HEK293 (cell line): ENCODE data around the gene ANKRD33.

Experiments
- CTCF ChIA-PET: fragments of 350-600 bp; formaldehyde crosslinking; extraction: SDS; loops from one replicate; lab custom pipeline; 2021; ENCODE audit warnings: antibody characterized with exemption; lab: Yijun Ruan, JAX
- POLR2A ChIA-PET: fragments of 300-600 bp; formaldehyde crosslinking; extraction: SDS; loops from one replicate; lab custom pipeline; 2020; ENCODE audit warnings: antibody characterized with exemption, inconsistent platforms; lab: Yijun Ruan, JAX
- H3K27ac ChIP-seq: fragments of 200-500 bp; sonication (Bioruptor generic); 2 replicates; pipeline ENCODE4 v1.5.1; 2014; ENCODE audit warnings: low read depth, low read length, control low read depth, inconsistent platforms; ENCODE audit errors: extremely low read depth
- H3K36me3 ChIP-seq, 2 experiments: fragments of 200-500 bp in 1 of 2; sonication (Bioruptor generic) in 1 of 2; 1 replicate in 1 of 2; 2 replicates in 1 of 2; pipeline ENCODE4 v1.5.1; 2014 to 2017; ENCODE audit warnings: inconsistent platforms in 2 of 2, low read length in 2 of 2; ENCODE audit not compliant: control insufficient read depth in 2 of 2, insufficient read depth in 1 of 2
- H3K4me1 ChIP-seq: fragments of 200-500 bp; sonication (Bioruptor generic); 2 replicates; pipeline ENCODE4 v1.5.1; 2014; ENCODE audit warnings: mild to moderate bottlenecking, low read length, inconsistent platforms; ENCODE audit not compliant: control insufficient read depth, insufficient read depth
- H3K4me3 ChIP-seq: 2 replicates; pipeline ENCODE4 v1.5.1; 2011; ENCODE audit warnings: low read depth, mild to moderate bottlenecking, control low read depth, low read length, moderate library complexity
- H3K9me3 ChIP-seq: fragments of 200-500 bp; sonication (Bioruptor generic); 2 replicates; pipeline ENCODE4 v1.5.1; 2014; ENCODE audit warnings: low read depth, low read length, inconsistent platforms; ENCODE audit not compliant: control insufficient read depth, insufficient read depth
- EGR2 ChIP-seq: fragments of 450-650 bp; formaldehyde crosslinking; IDR thresholded peaks from 2 replicates; pipeline ENCODE4 v1.5.1; 2016; ENCODE audit warnings: low read depth, missing biosample characterization, missing genetic modification characterization
- HIC1 ChIP-seq: fragments of 450-650 bp; formaldehyde crosslinking; IDR thresholded peaks from 2 replicates; pipeline ENCODE4 v1.5.1; 2016; ENCODE audit warnings: missing biosample characterization, missing genetic modification characterization
- IKZF3 ChIP-seq: fragments of 450-650 bp; IDR thresholded peaks from 2 replicates; pipeline ENCODE4 v1.5.0; 2018; ENCODE audit warnings: missing biosample characterization, mild to moderate bottlenecking, missing genetic modification characterization, moderate library complexity
- KLF16 ChIP-seq: fragments of 450-650 bp; formaldehyde crosslinking; IDR thresholded peaks from 2 replicates; pipeline ENCODE4 v1.5.1; 2017; ENCODE audit warnings: missing biosample characterization, missing genetic modification characterization
- KLF8 ChIP-seq: fragments of 450-650 bp; formaldehyde crosslinking; IDR thresholded peaks from 2 replicates; pipeline ENCODE4 v1.5.1; 2016; ENCODE audit warnings: missing biosample characterization, missing genetic modification characterization
- SP3 ChIP-seq: fragments of 450-650 bp; formaldehyde crosslinking; IDR thresholded peaks from 2 replicates; pipeline ENCODE4 v1.5.1; 2016; ENCODE audit warnings: missing biosample characterization, missing genetic modification characterization
- TRIM28 ChIP-seq: IDR thresholded peaks from 2 replicates; pipeline ENCODE4 v1.6.1; 2011; ENCODE audit warnings: low read length, control low read depth, borderline replicate concordance
- ZBTB11 ChIP-seq: fragments of 450-650 bp; formaldehyde crosslinking; conservative IDR thresholded peaks from 2 replicates; pipeline ENCODE4 v1.5.1; 2016; ENCODE audit warnings: low read depth, missing biosample characterization, missing genetic modification characterization
- ZBTB26 ChIP-seq: fragments of 450-650 bp; formaldehyde crosslinking; optimal IDR thresholded peaks from 2 replicates; pipeline ENCODE3; 2016; ENCODE audit warnings: missing biosample characterization, mild to moderate bottlenecking, missing genetic modification characterization
- ZBTB44 ChIP-seq: fragments of 450-650 bp; IDR thresholded peaks from 2 replicates; pipeline ENCODE4 v1.5.1; 2018; ENCODE audit warnings: missing biosample characterization, mild to moderate bottlenecking, missing genetic modification characterization
- ZBTB49 ChIP-seq: fragments of 450-650 bp; formaldehyde crosslinking; IDR thresholded peaks from 2 replicates; pipeline ENCODE4 v1.5.1; 2016; ENCODE audit warnings: missing biosample characterization, missing genetic modification characterization, low read depth
- ZFHX2 ChIP-seq: fragments of 450-650 bp; formaldehyde crosslinking; conservative IDR thresholded peaks from 2 replicates; pipeline ENCODE4 v1.5.1; 2016; ENCODE audit warnings: missing biosample characterization, missing genetic modification characterization
- ZFP41 ChIP-seq: fragments of 450-650 bp; formaldehyde crosslinking; IDR thresholded peaks from 2 replicates; pipeline ENCODE4 v1.5.1; 2016; ENCODE audit warnings: missing biosample characterization, missing genetic modification characterization, borderline replicate concordance
- ZIC2 ChIP-seq: fragments of 450-650 bp; formaldehyde crosslinking; IDR thresholded peaks from 2 replicates; pipeline ENCODE4 v1.5.1; 2016; ENCODE audit warnings: missing biosample characterization, missing genetic modification characterization
- ZNF2 ChIP-seq: fragments of 450-650 bp; formaldehyde crosslinking; IDR thresholded peaks from 2 replicates; pipeline ENCODE4 v1.5.1; 2016; ENCODE audit warnings: missing biosample characterization, missing genetic modification characterization
- ZNF221 ChIP-seq: fragments of 450-650 bp; formaldehyde crosslinking; IDR thresholded peaks from 2 replicates; pipeline ENCODE4 v1.5.1; 2017; ENCODE audit warnings: missing biosample characterization, missing genetic modification characterization, borderline replicate concordance
- ZNF274 ChIP-seq, 2 experiments: fragments of 200-500 bp in 1 of 2; fragments of 450-650 bp in 1 of 2; sonication (Bioruptor generic) in 1 of 2; formaldehyde crosslinking in 1 of 2; IDR thresholded peaks; 2 replicates each; pipeline versions ENCODE4 v1.5.1 to v1.6.1; 2014 to 2016; ENCODE audit warnings: borderline replicate concordance in 1 of 2, inconsistent platforms in 1 of 2, low read length in 1 of 2, missing biosample characterization in 1 of 2, missing genetic modification characterization in 1 of 2
- ZNF391 ChIP-seq: fragments of 450-650 bp; formaldehyde crosslinking; IDR thresholded peaks from 2 replicates; pipeline ENCODE4 v1.5.1; 2016; ENCODE audit warnings: low read depth, missing biosample characterization, missing genetic modification characterization, borderline replicate concordance
- ZNF561 ChIP-seq: fragments of 450-650 bp; IDR thresholded peaks from 2 replicates; pipeline ENCODE4 v1.5.1; 2018; ENCODE audit warnings: missing biosample characterization, missing genetic modification characterization, borderline replicate concordance
- ZNF596 ChIP-seq: fragments of 450-650 bp; IDR thresholded peaks from 2 replicates; pipeline ENCODE4 v1.5.0; 2018; ENCODE audit warnings: missing biosample characterization, mild to moderate bottlenecking, missing genetic modification characterization, moderate library complexity
- ZNF600 ChIP-seq: fragments of 450-650 bp; formaldehyde crosslinking; IDR thresholded peaks from 2 replicates; pipeline ENCODE4 v1.5.1; 2016; ENCODE audit warnings: missing biosample characterization, missing genetic modification characterization
- ZNF785 ChIP-seq: fragments of 450-650 bp; formaldehyde crosslinking; IDR thresholded peaks from 2 replicates; pipeline ENCODE4 v1.5.1; 2016; ENCODE audit warnings: missing biosample characterization, missing genetic modification characterization
- ZNF843 ChIP-seq: fragments of 450-650 bp; formaldehyde crosslinking; IDR thresholded peaks from 2 replicates; pipeline ENCODE4 v1.5.1; 2016; ENCODE audit warnings: missing biosample characterization, missing genetic modification characterization
- ZSCAN30 ChIP-seq: fragments of 450-650 bp; IDR thresholded peaks from 2 replicates; pipeline ENCODE4 v1.5.1; 2018; ENCODE audit warnings: missing biosample characterization, mild to moderate bottlenecking, missing genetic modification characterization, moderate library complexity
- ZXDB ChIP-seq: fragments of 450-650 bp; formaldehyde crosslinking; IDR thresholded peaks from 2 replicates; pipeline ENCODE4 v1.5.1; 2016; ENCODE audit warnings: missing biosample characterization, missing genetic modification characterization

ANKRD33 gene

GRCh38 chr12:51846911-51847642 lies 40.8 kb upstream of the ANKRD33 start:
- ChIA-PET CTCF (no interaction called here), POLR2A (no interaction called here)
- no peaks in the 10 kb centered on the region for H3K36me3 ChIP-seq
- no peaks in the 10 kb centered on the region for H3K9me3 ChIP-seq
- H3K4me3 ChIP-seq, result peak overlapping the region; percentile 39
- no peak overlapping the region for H3K27ac ChIP-seq
- H3K4me1 ChIP-seq, result peaks cover 3% of the 10 kb centered on the region; the same call in 1 of the 2 replicates
- TF ChIP-seq ZBTB44 (tag by site-specific recombination), result no peak
- peak; percentile 38; the same call in 1 of the 2 replicates for TF ChIP-seq ZBTB11 (tag by site-specific recombination)
- TF ChIP-seq ZIC2, result peak; percentile 77
- peak; percentile 20; the same call in 1 of the 2 replicates for TF ChIP-seq ZNF2 (tag by site-specific recombination)
- no peak for TF ChIP-seq ZBTB49 (tag by site-specific recombination)
- TF ChIP-seq ZBTB26, result peak; percentile 63
- peak; percentile 73; the same call in 1 of the 2 replicates for TF ChIP-seq HIC1 (tag by site-specific recombination)
- peak; percentile 35; the same call in 1 of the 2 replicates for TF ChIP-seq ZNF600 (tag by site-specific recombination)
- TF ChIP-seq ZFP41 (tag by site-specific recombination), result no peak
- no peak for TF ChIP-seq TRIM28
- 0 out of 2 replicates have a peak, but pooled peaks have one; percentile 22 for TF ChIP-seq ZSCAN30 (tag by site-specific recombination)
- TF ChIP-seq ZXDB (tag by site-specific recombination), result peak; percentile 58
- no peak for TF ChIP-seq ZNF843 (tag by site-specific recombination)
- 0 out of 2 replicates have a peak, but pooled peaks have one; percentile 45 for TF ChIP-seq ZNF561 (tag by site-specific recombination)
- peak; percentile 60 for TF ChIP-seq ZFHX2 (tag by site-specific recombination)
- peak; percentile 41; the same call in 1 of the 2 replicates for TF ChIP-seq KLF8
- TF ChIP-seq EGR2 (tag by site-specific recombination), result peak; percentile 39
- TF ChIP-seq ZNF391 (tag by site-specific recombination), result no peak
- 0 out of 2 replicates have a peak, but pooled peaks have one; percentile 12 for TF ChIP-seq IKZF3
- no peak for TF ChIP-seq ZNF785 (tag by site-specific recombination)
- TF ChIP-seq SP3, result peak; percentile 75
- TF ChIP-seq ZNF596 (tag by site-specific recombination), result 0 out of 2 replicates have a peak, but pooled peaks have one; percentile 8
- TF ChIP-seq KLF16 (tag by site-specific recombination), result 0 out of 2 replicates have a peak, but pooled peaks have one; percentile 16
- TF ChIP-seq ZNF274 (IDR thresholded peaks at IDR 0.05; ENCODE audit: low read length), result no peak
- TF ChIP-seq ZNF274 (tag by site-specific recombination; IDR thresholded peaks at IDR 0.05; ENCODE audit: borderline replicate concordance), result no peak
- no peak for TF ChIP-seq ZNF221
